GM23338 (cell line): ENCODE measurements around the gene SCFD2. TPM values are rescaled to one million over a fixed set of nuclear protein-coding genes. Genes with fewer than 3 reads are reported as not detected.
"Not testable (repeated sequence)": the region's sequence is repeated elsewhere in the genome, so short reads cannot be mapped to it uniquely, and the experiment has no call there.

Source experiments
- ATAC-seq: fragments of 200-7000 bp; cut with Tn5 transposase; 3 replicates; pipeline ENCODE4 v1.9.1; 2020
- DNase-seq: peaks from one replicate; pipeline ENCODE4 v3.0.0-alpha.2; 2015; ENCODE audit warnings: low spot score
- H2AFZ ChIP-seq: fragments of 200-600 bp; sonication (generic); 2 replicates; pipeline ENCODE4 v1.8.0; 2016; ENCODE audit warnings: antibody characterized with exemption, mild to moderate bottlenecking, moderate library complexity
- H3F3A ChIP-seq: fragments of 200-600 bp; sonication (generic); replicated peaks from 2 replicates; pipeline ENCODE4 v1.8.0; 2017; ENCODE audit warnings: antibody characterized with exemption, mixed run types, low read depth
- H3K27ac ChIP-seq: fragments of 200-600 bp; sonication (generic); 2 replicates; pipeline ENCODE4 v1.6.1; 2016; ENCODE audit warnings: low read depth
- H3K27me3 ChIP-seq: fragments of 200-600 bp; sonication (generic); 2 replicates; pipeline ENCODE4 v1.8.0; 2016; ENCODE audit warnings: mild to moderate bottlenecking, mixed run types, moderate library complexity; ENCODE audit not compliant: insufficient read depth
- H3K36me3 ChIP-seq: fragments of 200-600 bp; sonication (generic); 2 replicates; pipeline ENCODE4 v1.8.0; 2016; ENCODE audit warnings: mild to moderate bottlenecking; ENCODE audit not compliant: insufficient read depth
- H3K4me1 ChIP-seq: fragments of 200-600 bp; sonication (generic); 2 replicates; pipeline ENCODE4 v1.8.0; 2016; ENCODE audit warnings: mild to moderate bottlenecking, moderate library complexity; ENCODE audit not compliant: insufficient read depth
- H3K4me2 ChIP-seq: fragments of 200-600 bp; sonication (generic); 2 replicates; pipeline ENCODE4 v1.7.1; 2017; ENCODE audit warnings: mixed run types
- H3K4me3 ChIP-seq: fragments of 200-600 bp; sonication (generic); 2 replicates; pipeline ENCODE4 v1.6.1; 2016; ENCODE audit warnings: mixed run types
- H3K79me2 ChIP-seq: fragments of 200-600 bp; sonication (generic); replicated peaks from 2 replicates; pipeline ENCODE4 v1.8.0; 2017; ENCODE audit warnings: mild to moderate bottlenecking; ENCODE audit not compliant: insufficient read depth
- H3K9me2 ChIP-seq: fragments of 200-600 bp; sonication (generic); 2 replicates; pipeline ENCODE4 v1.8.0; 2017; ENCODE audit not compliant: insufficient read depth
- H4K20me1 ChIP-seq: fragments of 200-600 bp; sonication (generic); replicated peaks from 2 replicates; pipeline ENCODE4 v1.8.0; 2017; ENCODE audit warnings: mild to moderate bottlenecking; ENCODE audit not compliant: insufficient read depth
- H3K27ac Mint-ChIP-seq: 2 replicates; pipeline ENCODE4 v1.8.0; 2020; ENCODE audit warnings: inconsistent platforms, mild to moderate bottlenecking, moderate library complexity, mixed read lengths
- H3K27me3 Mint-ChIP-seq: 3 replicates; pipeline ENCODE4 v1.8.0; 2022; ENCODE audit warnings: low read depth, mild to moderate bottlenecking, moderate library complexity, mixed read lengths, inconsistent platforms; ENCODE audit not compliant: insufficient read depth, poor library complexity
- H3K36me3 Mint-ChIP-seq: 3 replicates; pipeline ENCODE4 v1.8.0; 2021; ENCODE audit warnings: low read depth, mild to moderate bottlenecking, inconsistent platforms, moderate library complexity, mixed read lengths
- H3K4me1 Mint-ChIP-seq: 3 replicates; pipeline ENCODE4 v1.8.0; 2020; ENCODE audit warnings: mild to moderate bottlenecking, inconsistent platforms, mixed read lengths
- H3K4me3 Mint-ChIP-seq: 3 replicates; pipeline ENCODE4 v1.8.0; 2021; ENCODE audit warnings: moderate library complexity, mild to moderate bottlenecking, inconsistent platforms, mixed read lengths
- H3K9me3 Mint-ChIP-seq: 3 replicates; pipeline ENCODE4 v1.8.0; 2020; ENCODE audit warnings: moderate library complexity, mild to moderate bottlenecking, inconsistent platforms, mixed read lengths
- CREB1 ChIP-seq: fragments of 250-450 bp; sonication (Bioruptor Pico); IDR thresholded peaks from 2 replicates; pipeline ENCODE4 v1.5.0; 2020; ENCODE audit warnings: low read depth, mild to moderate bottlenecking, moderate library complexity
- NANOG ChIP-seq: IDR thresholded peaks from 2 replicates; pipeline ENCODE4 v1.6.1; 2016; ENCODE audit warnings: antibody characterized with exemption, borderline replicate concordance
- POLR2AphosphoS5 ChIP-seq: IDR thresholded peaks from 2 replicates; pipeline ENCODE4 v1.6.1; 2016; ENCODE audit warnings: antibody characterized with exemption, low read depth
- ZNF114 ChIP-seq: fragments of 250-450 bp; sonication (Bioruptor Pico); IDR thresholded peaks from 2 replicates; pipeline ENCODE4 v1.5.0; 2020; ENCODE audit warnings: mild to moderate bottlenecking, moderate library complexity
- ZNF331 ChIP-seq: fragments of 250-450 bp; sonication (Bioruptor Pico); IDR thresholded peaks from 2 replicates; pipeline ENCODE4 v1.5.0; 2020; ENCODE audit warnings: low read depth, mild to moderate bottlenecking, moderate library complexity
- polyA plus RNA-seq: library from polyadenylated mRNA; unstranded; fragments of >200 nt; fragmentation: Nextera tagmentation; extraction: Ambion mirVana; gene quantifications from 2 replicates; pipeline ENCODE4 v1.2.1, GENCODE V29; 2016
- total RNA-seq: library from RNA; depleted of rRNA; stranded (reverse); fragments of >200 nt; shearing (Covaris generic); gene quantifications from 2 replicates; pipeline ENCODE4 v1.2.3, GENCODE V29; 2014
- TF ChIP-seq, protein P1 (sequence below): fragments of 250-450 bp; sonication (Bioruptor Pico); IDR thresholded peaks from 2 replicates; pipeline ENCODE4 v1.5.0; 2020; ENCODE audit warnings: mild to moderate bottlenecking, moderate library complexity
- TF ChIP-seq, protein P2 (sequence below): IDR thresholded peaks from 2 replicates; pipeline ENCODE4 v1.6.1; 2016; ENCODE audit warnings: antibody characterized with exemption

SCFD2 gene
- total and polyA plus RNA-seq, 2 experiments from 2014 or later = 5.7 to 17.5 TPM

DNA sequence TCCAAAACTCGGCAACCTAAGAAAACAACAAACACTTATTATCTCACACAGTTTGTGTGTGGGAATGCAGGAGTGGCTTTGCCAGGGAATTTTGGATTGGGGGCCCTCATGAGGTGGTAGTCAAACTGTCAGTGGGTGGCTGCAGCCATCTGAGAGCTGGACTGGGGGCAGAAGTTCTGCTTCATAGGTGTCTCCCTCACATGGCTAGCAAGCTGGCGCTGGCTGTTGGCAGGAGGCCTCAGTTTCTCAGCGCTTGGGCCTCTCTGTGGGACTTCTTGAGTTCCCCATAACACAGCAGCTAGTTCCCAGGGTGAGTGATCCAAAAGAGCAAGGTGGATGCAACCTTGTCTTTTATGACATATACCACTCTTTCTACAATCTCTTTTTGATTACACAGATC, 529.7 kb downstream of the SCFD2 start:
- Mint-ChIP-seq H3K27ac (peak overlapping the region; percentile 92), H3K4me1 (peaks cover 68% of the 10 kb centered on the region), H3K27me3 (peaks cover 3% of the 10 kb centered on the region), H3K9me3 (no peaks in the 10 kb centered on the region; the same call in 2 of the 3 replicates), H3K36me3 (peaks cover 10% of the 10 kb centered on the region; the same call in 2 of the 3 replicates), H3K4me3 (no peak overlapping the region)
- peaks cover 19% of the 10 kb centered on the region for H3K9me2 ChIP-seq
- no peaks in the 10 kb centered on the region for H3K79me2 ChIP-seq
- H4K20me1 ChIP-seq = no peaks in the 10 kb centered on the region
- peaks cover 5% of the 10 kb centered on the region; the same call in 1 of the 2 replicates for H3F3A ChIP-seq
- H3K36me3 ChIP-seq = no peaks in the 10 kb centered on the region
- no peak overlapping the region for H3K4me2 ChIP-seq
- H3K27ac ChIP-seq = peak overlapping the region; percentile 94
- ATAC-seq = no peak
- peaks cover 34% of the 10 kb centered on the region for H3K4me1 ChIP-seq
- H3K4me3 ChIP-seq = no peak overlapping the region
- no peak overlapping the region for H2AFZ ChIP-seq
- DNase-seq = no peak
- H3K27me3 ChIP-seq = no peaks in the 10 kb centered on the region
- TF ChIP-seq CREB1 (CRISPR knock-in tag) (no peak), NANOG (no peak), ZNF331 (no peak)

DNA sequence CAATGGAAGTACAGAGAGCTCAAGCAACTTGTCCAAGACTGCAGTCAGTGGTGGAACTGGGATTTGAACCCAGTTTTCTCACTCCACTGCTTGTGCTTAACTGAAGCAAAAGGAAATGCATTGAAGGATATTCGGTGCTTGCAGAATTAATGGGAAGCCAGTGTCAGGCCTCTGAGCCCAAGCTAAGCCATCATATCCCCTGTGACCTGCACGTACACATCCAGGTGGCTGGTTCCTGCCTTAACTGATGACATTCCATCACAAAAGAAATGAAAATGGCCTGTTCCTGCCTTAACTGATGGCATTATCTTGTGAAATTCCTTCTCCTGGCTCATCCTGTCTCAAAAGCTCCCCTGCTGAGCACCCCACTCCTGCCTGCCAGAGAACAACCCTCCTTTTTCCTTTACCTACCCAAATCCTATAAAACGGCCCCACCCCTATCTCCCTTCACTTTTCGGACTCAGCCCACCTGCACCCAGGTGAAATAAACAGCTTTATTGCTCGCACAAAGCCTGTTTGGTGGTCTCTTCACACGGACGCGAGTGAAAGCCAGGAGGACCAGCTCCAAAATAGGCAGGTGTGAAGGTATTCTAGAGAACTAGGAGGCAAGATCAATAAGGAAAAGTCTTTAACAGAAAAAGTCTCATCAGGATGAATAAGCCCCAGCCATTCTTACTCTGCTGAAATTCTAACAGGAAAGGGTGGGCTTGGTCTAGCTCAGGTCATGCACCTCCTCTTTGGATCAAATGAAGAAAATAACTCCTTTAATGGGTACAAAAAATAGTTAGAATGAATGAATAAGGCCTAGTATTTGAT, 531.0 kb downstream of the SCFD2 start:
- DNase-seq (peak; percentile 78), ATAC-seq (peak; percentile 66)
- Histone ChIP-seq H3K4me2 (peak overlapping the region; percentile 20; the same call in 1 of the 2 replicates), H3K4me1 (peaks cover 21% of the 10 kb centered on the region), H3K27ac (peak overlapping the region; percentile 97), H3K9me2 (peaks cover 22% of the 10 kb centered on the region)
- not testable (repeated sequence) for H3K4me3 Mint-ChIP-seq, H3K9me3 Mint-ChIP-seq, H3K36me3 ChIP-seq, H3K27me3 ChIP-seq, H3K79me2 ChIP-seq, H3K4me3 ChIP-seq, H4K20me1 ChIP-seq, H3F3A ChIP-seq, H3K27me3 Mint-ChIP-seq, H2AFZ ChIP-seq
- H3K36me3 Mint-ChIP-seq = peaks cover 10% of the 10 kb centered on the region; the same call in 2 of the 3 replicates
- TF ChIP-seq, protein P1, sequence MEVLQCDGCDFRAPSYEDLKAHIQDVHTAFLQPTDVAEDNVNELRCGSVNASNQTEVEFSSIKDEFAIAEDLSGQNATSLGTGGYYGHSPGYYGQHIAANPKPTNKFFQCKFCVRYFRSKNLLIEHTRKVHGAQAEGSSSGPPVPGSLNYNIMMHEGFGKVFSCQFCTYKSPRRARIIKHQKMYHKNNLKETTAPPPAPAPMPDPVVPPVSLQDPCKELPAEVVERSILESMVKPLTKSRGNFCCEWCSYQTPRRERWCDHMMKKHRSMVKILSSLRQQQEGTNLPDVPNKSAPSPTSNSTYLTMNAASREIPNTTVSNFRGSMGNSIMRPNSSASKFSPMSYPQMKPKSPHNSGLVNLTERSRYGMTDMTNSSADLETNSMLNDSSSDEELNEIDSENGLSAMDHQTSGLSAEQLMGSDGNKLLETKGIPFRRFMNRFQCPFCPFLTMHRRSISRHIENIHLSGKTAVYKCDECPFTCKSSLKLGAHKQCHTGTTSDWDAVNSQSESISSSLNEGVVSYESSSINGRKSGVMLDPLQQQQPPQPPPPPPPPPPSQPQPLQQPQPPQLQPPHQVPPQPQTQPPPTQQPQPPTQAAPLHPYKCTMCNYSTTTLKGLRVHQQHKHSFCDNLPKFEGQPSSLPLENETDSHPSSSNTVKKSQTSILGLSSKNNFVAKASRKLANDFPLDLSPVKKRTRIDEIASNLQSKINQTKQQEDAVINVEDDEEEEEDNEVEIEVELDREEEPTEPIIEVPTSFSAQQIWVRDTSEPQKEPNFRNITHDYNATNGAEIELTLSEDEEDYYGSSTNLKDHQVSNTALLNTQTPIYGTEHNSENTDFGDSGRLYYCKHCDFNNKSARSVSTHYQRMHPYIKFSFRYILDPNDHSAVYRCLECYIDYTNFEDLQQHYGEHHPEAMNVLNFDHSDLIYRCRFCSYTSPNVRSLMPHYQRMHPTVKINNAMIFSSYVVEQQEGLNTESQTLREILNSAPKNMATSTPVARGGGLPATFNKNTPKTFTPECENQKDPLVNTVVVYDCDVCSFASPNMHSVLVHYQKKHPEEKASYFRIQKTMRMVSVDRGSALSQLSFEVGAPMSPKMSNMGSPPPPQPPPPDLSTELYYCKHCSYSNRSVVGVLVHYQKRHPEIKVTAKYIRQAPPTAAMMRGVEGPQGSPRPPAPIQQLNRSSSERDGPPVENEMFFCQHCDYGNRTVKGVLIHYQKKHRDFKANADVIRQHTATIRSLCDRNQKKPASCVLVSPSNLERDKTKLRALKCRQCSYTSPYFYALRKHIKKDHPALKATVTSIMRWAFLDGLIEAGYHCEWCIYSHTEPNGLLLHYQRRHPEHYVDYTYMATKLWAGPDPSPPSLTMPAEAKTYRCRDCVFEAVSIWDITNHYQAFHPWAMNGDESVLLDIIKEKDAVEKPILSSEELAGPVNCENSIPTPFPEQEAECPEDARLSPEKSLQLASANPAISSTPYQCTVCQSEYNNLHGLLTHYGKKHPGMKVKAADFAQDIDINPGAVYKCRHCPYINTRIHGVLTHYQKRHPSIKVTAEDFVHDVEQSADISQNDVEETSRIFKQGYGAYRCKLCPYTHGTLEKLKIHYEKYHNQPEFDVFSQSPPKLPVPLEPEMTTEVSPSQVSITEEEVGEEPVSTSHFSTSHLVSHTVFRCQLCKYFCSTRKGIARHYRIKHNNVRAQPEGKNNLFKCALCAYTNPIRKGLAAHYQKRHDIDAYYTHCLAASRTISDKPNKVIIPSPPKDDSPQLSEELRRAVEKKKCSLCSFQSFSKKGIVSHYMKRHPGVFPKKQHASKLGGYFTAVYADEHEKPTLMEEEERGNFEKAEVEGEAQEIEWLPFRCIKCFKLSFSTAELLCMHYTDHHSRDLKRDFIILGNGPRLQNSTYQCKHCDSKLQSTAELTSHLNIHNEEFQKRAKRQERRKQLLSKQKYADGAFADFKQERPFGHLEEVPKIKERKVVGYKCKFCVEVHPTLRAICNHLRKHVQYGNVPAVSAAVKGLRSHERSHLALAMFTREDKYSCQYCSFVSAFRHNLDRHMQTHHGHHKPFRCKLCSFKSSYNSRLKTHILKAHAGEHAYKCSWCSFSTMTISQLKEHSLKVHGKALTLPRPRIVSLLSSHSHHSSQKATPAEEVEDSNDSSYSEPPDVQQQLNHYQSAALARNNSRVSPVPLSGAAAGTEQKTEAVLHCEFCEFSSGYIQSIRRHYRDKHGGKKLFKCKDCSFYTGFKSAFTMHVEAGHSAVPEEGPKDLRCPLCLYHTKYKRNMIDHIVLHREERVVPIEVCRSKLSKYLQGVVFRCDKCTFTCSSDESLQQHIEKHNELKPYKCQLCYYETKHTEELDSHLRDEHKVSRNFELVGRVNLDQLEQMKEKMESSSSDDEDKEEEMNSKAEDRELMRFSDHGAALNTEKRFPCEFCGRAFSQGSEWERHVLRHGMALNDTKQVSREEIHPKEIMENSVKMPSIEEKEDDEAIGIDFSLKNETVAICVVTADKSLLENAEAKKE (CRISPR knock-in tag) = peak; percentile 14; the same call in 1 of the 2 replicates
- TF ChIP-seq NANOG = peak; percentile 98
- TF ChIP-seq CREB1 (CRISPR knock-in tag) = 0 out of 2 replicates have a peak, but pooled peaks have one; percentile 27
- TF ChIP-seq ZNF114 (CRISPR knock-in tag) = peak; percentile 17; the same call in 1 of the 2 replicates
- 0 out of 2 replicates have a peak, but pooled peaks have one; percentile 17 for TF ChIP-seq POLR2AphosphoS5
- TF ChIP-seq, protein P2, sequence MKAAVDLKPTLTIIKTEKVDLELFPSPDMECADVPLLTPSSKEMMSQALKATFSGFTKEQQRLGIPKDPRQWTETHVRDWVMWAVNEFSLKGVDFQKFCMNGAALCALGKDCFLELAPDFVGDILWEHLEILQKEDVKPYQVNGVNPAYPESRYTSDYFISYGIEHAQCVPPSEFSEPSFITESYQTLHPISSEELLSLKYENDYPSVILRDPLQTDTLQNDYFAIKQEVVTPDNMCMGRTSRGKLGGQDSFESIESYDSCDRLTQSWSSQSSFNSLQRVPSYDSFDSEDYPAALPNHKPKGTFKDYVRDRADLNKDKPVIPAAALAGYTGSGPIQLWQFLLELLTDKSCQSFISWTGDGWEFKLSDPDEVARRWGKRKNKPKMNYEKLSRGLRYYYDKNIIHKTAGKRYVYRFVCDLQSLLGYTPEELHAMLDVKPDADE = peak; percentile 75; the same call in 1 of the 2 replicates
- H3K4me1 Mint-ChIP-seq = peaks cover 55% of the 10 kb centered on the region
- H3K27ac Mint-ChIP-seq = peak overlapping the region; percentile 95
